Measurements from ENCODE around the gene COL25A1.
"Not testable (repeated sequence)": the region's sequence is repeated elsewhere in the genome, so short reads cannot be mapped to it uniquely, and the experiment has no call there.

COL25A1 gene

GRCh38 chr4:109070677-109071076 lies 231.8 kb downstream of the COL25A1 start:
- in situ Hi-C loops (cut with MboI; ENCODE audit: low sequenced_read_pairs), result not testable (repeated sequence)

- in situ Hi-C loops (cut with MboI; ENCODE audit: low sequenced_read_pairs), result no loop called here
Measured at GRCh38 chr4:109067508-109068235, 234.8 kb downstream of the COL25A1 start.

GRCh38 chr4:109065006-109065405 lies 237.5 kb downstream of the COL25A1 start:
- in situ Hi-C loops (cut with MboI; ENCODE audit: low sequenced_read_pairs), result no loop called here

- in situ Hi-C loops (cut with MboI; ENCODE audit: low sequenced_read_pairs), result no loop called here
Measured at GRCh38 chr4:109053257-109053656, 249.2 kb downstream of the COL25A1 start.

GRCh38 chr4:109052821-109053220 lies 249.6 kb downstream of the COL25A1 start:
- in situ Hi-C loops (cut with MboI; ENCODE audit: low sequenced_read_pairs), result no loop called here

GRCh38 chr4:109051054-109051453 lies 251.4 kb downstream of the COL25A1 start:
- in situ Hi-C loops (cut with MboI; ENCODE audit: low sequenced_read_pairs), result no loop called here

GRCh38 chr4:109049926-109050325 lies 252.5 kb downstream of the COL25A1 start:
- in situ Hi-C loops (cut with MboI; ENCODE audit: low sequenced_read_pairs), result no loop called here

GRCh38 chr4:109046471-109047201 lies 255.8 kb downstream of the COL25A1 start:
- in situ Hi-C loops (cut with MboI; ENCODE audit: low sequenced_read_pairs), result no loop called here

- in situ Hi-C loops (cut with MboI; ENCODE audit: low sequenced_read_pairs), result no loop called here
Measured at GRCh38 chr4:109044431-109044830, 258.0 kb downstream of the COL25A1 start.

GRCh38 chr4:109043286-109043685 lies 259.2 kb downstream of the COL25A1 start:
- in situ Hi-C loops (cut with MboI; ENCODE audit: low sequenced_read_pairs), result no loop called here

GRCh38 chr4:109041463-109042360 lies 260.7 kb downstream of the COL25A1 start:
- in situ Hi-C loops (cut with MboI; ENCODE audit: low sequenced_read_pairs), result no loop called here

GRCh38 chr4:109040441-109040840 lies 262.0 kb downstream of the COL25A1 start:
- in situ Hi-C loops (cut with MboI; ENCODE audit: low sequenced_read_pairs), result no loop called here

- in situ Hi-C loops (cut with MboI; ENCODE audit: low sequenced_read_pairs), result no loop called here
Measured at GRCh38 chr4:109037026-109037425, 265.4 kb downstream of the COL25A1 start.

GRCh38 chr4:109033993-109034392 lies 268.5 kb downstream of the COL25A1 start:
- in situ Hi-C loops (cut with MboI; ENCODE audit: low sequenced_read_pairs), result no loop called here

- in situ Hi-C loops (cut with MboI; ENCODE audit: low sequenced_read_pairs), result no loop called here
Measured at GRCh38 chr4:109032671-109033070, 269.8 kb downstream of the COL25A1 start.

- in situ Hi-C loops (cut with MboI; ENCODE audit: low sequenced_read_pairs), result no loop called here
Measured at GRCh38 chr4:109029987-109030386, 272.5 kb downstream of the COL25A1 start.

- in situ Hi-C loops (cut with MboI; ENCODE audit: low sequenced_read_pairs), result no loop called here
Measured at GRCh38 chr4:109027016-109027500, 275.4 kb downstream of the COL25A1 start.

GRCh38 chr4:109026588-109026987 lies 275.9 kb downstream of the COL25A1 start:
- in situ Hi-C loops (cut with MboI; ENCODE audit: low sequenced_read_pairs), result no loop called here

- in situ Hi-C loops (cut with MboI; ENCODE audit: low sequenced_read_pairs), result no loop called here
Measured at GRCh38 chr4:109025471-109026076, 276.9 kb downstream of the COL25A1 start.

- in situ Hi-C loops (cut with MboI; ENCODE audit: low sequenced_read_pairs), result no loop called here
Measured at GRCh38 chr4:109022961-109023360, 279.5 kb downstream of the COL25A1 start.

GRCh38 chr4:109021630-109022029 lies 280.8 kb downstream of the COL25A1 start:
- in situ Hi-C loops (cut with MboI; ENCODE audit: low sequenced_read_pairs), result not testable (repeated sequence)

Data from HL-60/S4 (cell line).